GM18508 (cell line): ENCODE results near the gene DNAH9.

ENCODE experiments used
- ATAC-seq: cut with Tn5 transposase; IDR thresholded peaks from one replicate; pipeline ENCODE4 v1.9.1; 2021; ENCODE audit warnings: moderate number of reproducible peaks; ENCODE audit not compliant: insufficient read depth, unreplicated experiment

Gene DNAH9

DNA sequence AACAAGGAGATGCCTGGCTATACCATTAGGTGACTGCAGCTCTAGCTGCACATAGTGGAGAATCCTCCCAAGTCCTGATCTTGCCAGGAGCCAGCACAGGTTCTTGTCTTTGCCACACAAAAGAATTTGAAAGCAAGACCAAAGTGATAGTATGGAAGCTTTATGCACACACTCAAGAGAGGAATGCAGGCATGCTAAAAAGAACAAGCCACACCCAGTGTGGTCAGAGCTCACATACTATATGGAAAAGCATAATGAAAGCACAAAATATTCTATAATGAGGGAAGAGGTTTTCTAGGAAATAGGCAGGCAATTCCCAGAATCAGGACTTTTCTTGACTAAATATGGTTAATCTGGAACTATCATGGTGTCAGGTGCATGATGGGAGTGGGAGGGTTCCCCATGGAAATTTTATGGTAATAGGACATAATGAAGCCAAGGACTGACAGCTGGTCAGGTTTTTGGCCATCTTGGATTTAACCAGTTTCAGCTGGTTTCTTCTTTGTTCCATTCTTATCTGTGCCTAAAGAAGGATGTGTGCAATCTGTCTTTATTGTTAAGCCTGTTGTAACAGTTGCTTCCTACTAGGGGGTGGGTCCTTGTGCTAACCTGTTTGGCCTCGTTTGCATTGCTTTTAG, 227.4 kb downstream of the DNAH9 start:
- no peak for ATAC-seq

- no peak for ATAC-seq
Observed at GRCh38 chr17:11832401-11833137, 234.3 kb downstream of the DNAH9 start.

DNA sequence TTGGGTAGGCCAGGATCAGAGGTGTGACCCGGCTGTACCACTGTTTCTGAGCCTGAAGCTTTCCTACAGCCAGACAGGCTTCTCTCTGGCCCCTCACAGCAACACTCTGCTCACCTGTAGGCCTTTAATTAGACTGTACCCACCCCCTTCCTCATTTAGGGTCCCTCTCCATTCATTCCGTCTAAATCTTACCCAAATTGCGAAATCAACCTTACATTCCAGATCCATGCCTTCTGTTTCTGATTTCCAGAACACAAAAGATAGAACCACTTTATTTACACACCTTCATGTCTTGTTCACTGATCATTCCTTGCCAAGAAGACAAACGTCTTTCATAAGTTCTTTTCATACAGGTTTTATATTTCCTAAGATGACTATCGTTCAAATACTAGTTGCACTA, 238.2 kb downstream of the DNAH9 start:
- ATAC-seq = no peak

- no peak for ATAC-seq
Observed at GRCh38 chr17:11840052-11840451, 241.8 kb downstream of the DNAH9 start.

GRCh38 chr17:11840831-11841230, 242.6 kb downstream of the DNAH9 start:
- ATAC-seq = no peak

- ATAC-seq = no peak
Observed at GRCh38 chr17:11848330-11848729, 250.1 kb downstream of the DNAH9 start.

- no peak for ATAC-seq
Observed at GRCh38 chr17:11852231-11852630, 254.0 kb downstream of the DNAH9 start.

- no peak for ATAC-seq
Observed at GRCh38 chr17:11852912-11853311, 254.6 kb downstream of the DNAH9 start.

- ATAC-seq = no peak
Observed at GRCh38 chr17:11853321-11854151, 255.3 kb downstream of the DNAH9 start.

DNA sequence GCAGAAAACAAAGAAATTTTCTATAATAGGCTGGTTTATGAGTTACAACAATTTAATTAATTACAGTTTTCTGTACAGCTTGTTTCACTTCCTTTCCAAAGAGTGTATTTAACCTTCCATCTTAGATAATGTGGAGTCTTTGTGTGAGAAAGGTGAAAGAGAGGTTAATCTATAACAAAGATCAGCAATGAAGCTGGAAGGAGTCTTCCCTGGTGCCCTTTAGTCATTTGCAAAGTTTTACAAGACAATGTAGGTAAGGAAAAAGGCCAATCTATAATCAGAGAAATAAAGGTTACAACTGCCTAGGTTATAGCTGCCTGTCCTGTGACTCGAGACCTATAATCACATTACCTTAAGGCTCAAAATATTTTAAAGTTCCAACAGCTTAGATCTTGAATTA, 257.0 kb downstream of the DNAH9 start:
- no peak for ATAC-seq

DNA sequence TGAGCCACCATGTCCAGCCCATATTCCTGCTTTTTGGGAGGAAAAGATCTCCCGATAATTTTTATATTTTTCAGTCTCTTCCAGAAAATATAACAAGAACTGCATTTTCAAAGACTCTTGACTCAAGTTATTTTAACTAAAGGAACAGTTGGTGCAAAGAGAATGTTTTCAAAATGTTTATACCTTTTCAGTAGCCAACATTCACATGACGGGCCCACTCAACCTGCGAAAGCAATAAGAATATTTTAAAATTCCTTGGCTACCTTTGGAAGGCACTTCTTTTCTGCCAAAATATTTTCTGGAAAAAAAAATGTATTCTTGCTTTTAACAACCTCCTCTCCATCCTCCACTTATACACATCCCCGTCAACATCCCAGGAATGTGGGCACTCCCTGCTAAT, 258.7 kb downstream of the DNAH9 start:
- ATAC-seq = no peak

DNA sequence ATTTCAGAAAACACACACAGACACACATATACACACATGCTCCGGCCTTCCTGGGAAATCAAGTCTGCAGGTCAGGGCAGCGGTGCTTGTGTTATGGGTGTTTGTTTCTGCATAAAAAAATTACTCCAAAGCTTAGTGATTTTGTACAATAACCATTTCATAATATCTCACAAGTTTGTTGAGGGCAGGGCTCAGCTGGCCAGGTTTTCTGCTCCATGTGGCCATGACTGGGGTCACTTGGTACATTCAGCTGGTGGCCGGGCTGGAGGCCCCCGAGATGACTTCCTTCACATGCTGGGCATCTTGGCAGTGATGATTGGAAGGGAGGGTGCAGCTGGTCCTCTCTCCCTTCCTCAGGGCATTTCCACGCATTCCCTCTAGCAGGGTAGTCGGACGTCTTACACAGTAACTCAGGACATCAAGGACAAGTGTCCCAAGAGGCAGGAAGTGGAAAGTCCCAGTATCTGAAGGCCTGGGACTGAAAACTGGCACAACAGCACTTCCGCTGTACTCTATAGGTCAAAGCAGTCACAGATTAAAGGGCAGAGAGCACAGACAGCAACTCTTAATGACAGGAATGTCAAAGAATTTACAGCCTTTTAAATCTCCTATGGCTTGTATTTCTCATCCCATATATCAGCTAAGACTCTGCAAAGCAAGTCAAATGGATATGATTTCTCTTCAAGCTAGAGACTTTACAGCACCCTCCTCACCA, 271.6 kb downstream of the DNAH9 start:
- ATAC-seq = no peak

GRCh38 chr17:11871773-11872172, 273.5 kb downstream of the DNAH9 start:
- no peak for ATAC-seq

- no peak for ATAC-seq
Observed at GRCh38 chr17:11874756-11875155, 276.5 kb downstream of the DNAH9 start.

GRCh38 chr17:11880714-11881113, 282.4 kb downstream of the DNAH9 start:
- ATAC-seq = no peak

- ATAC-seq = no peak
Observed at GRCh38 chr17:11882716-11883115, 284.4 kb downstream of the DNAH9 start.

- no peak for ATAC-seq
Observed at GRCh38 chr17:11885051-11885450, 286.8 kb downstream of the DNAH9 start.

DNA sequence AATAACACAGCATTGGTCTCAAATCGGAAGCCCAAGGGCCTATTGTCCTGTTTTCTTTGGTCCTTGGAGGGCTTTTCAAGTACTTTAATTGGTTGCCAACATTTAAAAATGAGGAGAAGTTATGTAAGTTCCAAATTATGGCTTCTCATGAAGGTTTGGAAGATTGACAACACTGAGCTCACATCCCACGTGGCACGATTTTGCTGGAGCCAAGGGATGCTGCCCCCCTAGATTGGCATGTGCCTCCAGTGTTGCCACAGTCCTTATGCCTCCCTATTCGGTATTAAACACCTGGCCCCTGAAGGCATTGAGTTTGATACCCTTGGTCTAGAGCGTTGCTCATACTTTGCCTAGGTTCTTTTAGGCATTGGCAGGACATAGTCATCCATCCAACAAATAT, 291.0 kb downstream of the DNAH9 start:
- ATAC-seq = no peak

DNA sequence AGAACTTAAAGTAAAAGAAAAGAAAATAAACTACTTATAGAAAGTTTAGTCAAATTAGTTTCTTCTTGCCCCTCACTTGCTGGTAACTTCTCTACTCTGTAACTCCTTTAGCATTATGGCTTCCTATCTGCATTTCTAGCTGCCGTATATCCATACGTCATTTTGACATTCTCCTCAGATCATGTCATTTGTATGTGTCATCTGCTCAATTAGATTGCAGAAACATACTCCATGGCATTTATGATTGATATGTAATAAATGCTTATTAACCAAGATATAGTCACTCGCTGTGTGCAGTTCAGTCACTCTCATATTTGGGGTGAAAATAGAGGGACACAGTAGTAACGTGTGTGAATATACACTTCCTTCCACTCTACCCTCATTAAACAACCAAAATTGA, 295.6 kb downstream of the DNAH9 start:
- no peak for ATAC-seq

DNA sequence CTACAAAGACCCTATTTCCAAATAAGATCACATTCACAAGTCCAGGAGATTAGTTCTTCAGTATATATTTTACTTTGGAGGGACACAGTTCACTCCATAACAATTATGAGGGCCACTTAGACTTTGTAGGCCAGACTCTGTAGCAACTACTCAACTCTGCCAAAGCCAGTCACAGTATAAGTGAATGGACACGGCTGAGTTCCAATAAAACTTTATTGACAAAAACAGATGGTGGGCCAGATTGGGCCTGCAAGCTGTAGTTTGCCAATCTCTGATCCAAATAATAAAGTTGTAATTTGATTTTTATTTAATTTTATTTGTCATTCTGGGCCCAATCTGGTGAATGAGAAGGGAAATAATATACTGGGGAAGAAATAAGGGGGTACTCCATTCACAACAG, 297.9 kb downstream of the DNAH9 start:
- ATAC-seq = no peak
